ENCODE results near the gene CTSH.
"Not testable (repeated sequence)": the region's sequence is repeated elsewhere in the genome, so short reads cannot be mapped to it uniquely, and the experiment has no call there.

CTSH gene

DNA sequence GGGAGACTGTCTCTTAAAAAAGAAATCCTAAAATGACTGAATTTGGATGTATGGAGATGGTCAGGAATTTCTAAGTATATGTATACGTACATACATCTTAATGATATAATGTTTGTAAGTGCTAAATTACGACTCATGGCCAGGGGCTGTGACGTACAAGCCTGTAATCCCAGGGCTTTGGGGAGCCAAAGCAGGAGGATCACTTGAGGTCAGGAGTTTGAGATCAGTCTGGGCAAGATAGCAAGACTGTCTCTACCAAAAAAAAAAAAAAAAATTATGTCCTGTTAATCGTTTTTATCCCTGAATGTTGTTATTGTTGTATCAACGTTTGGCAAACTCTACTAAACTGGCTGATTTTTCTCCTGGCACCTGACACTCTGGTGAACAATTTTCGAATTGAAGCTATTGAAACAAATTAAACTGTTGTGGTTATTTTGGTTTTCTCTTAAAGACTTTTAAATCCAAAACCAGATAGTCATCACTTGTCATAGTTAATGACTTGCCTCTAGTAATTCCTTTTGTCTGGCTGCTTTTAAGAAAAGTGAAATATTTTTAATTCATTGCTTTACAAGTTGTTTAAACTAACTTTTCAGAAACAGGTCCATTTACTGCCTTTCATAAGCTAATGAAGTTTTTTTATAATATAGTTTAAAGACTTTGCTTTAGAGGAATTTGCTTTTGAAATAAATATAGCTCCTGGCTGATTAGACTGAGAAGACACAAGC lies 65.2 kb downstream of the CTSH start:
- no peak for DNase-seq

GRCh38 chr15:78878356-78878755 lies 66.5 kb downstream of the CTSH start:
- DNase-seq: no peak

DNA sequence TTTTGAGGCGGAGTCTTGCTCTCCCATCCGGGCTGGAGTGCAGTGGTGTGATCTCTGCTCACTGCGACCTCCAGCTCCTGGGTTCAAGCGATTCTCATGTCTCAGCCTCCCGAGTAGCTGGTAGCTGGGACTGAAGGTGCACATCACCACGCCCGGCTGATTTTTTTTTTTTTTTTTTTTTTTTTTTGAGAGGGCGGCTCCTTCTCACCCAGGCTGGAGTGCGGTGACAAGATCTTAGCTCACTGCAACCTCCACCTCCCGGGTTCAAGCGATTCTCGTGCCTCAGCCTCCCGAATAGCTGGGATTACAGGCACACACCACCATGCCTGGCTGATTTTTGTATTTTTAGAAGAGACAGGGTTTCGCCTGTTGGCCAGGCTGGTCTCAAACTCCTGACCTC lies 67.9 kb downstream of the CTSH start:
- not testable (repeated sequence) for DNase-seq

DNA sequence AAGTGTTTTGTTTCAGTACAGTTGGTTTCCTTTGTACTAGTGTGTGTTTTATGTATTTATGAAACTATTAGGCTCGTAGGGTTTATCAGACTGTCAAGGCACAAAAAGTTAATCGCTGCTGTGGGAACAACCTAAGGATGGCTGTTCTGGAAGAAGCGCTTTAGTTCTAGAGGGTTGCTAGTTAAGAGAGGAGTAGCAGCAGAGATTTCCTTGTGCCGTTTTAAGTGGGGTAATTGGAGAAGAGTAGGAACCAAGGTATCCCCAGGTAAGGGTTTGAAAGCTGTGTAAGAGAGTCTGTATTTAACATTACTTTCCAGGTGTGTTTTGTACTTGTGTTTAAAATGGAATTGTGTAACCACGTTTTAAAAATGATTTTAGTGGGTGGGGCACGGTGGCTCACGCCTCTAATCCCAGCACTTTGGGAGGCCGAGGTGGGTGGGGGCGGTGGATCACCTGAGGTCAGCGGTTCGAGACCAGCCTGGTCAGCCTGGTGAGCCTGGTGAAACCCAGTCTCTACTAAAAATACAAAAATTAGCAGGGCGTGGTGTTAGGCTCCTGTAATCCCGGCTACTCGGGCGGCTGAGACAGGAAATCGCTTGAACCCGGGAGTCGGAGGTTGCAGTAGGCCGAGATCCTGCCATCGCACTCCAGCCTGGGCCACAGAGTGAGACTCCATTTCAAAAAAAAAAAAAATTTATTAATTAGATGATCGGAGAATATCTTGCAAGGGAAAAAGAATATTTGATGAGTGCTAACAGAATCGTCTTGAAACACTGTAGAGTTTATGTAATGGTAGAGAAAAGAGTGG lies 69.5 kb downstream of the CTSH start:
- no peak for DNase-seq

- DNase-seq: peak; percentile 28
Measured at GRCh38 chr15:78873793-78874765, 70.8 kb downstream of the CTSH start.

DNA sequence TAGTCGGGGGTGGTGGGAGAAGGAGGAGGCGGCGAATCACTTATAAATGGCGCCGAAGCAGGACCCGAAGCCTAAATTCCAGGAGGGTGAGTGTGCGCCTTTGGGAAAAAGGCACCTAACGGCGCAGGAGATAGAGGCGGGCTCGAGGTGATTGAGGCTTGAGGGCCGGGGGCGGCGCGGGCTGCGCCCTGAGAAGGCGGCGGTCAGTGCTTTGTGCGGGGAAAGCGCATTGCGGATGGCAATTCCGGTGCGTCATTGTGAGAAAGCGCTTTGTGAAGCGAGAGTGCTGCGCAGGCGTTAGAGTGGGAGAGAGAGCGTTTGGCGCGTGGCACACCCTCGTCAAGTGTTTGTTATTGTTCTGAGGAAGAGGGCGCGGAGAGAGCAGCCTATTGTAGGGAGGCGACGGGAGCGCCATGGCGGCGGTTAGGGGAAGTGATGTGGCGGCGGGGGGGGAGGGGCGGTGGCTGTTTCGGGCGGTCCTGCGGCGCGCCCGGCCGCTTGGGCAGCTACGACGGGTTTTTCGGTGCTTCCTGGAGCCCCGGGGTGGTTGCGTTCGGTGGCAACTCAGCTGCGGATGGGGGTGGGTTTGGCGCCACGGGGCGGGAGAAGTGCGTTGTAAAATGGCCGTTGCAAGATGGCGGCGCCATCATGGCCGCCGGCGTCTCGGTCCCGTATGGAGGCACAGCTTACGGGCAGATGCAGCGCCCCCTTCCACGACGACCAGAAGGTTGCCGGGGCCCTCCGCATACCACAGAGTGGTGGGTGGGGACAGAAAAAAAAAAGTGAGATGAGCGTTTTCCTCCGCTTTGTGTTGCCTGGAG lies 71.7 kb downstream of the CTSH start:
- DNase-seq: peak; percentile 84

DNA sequence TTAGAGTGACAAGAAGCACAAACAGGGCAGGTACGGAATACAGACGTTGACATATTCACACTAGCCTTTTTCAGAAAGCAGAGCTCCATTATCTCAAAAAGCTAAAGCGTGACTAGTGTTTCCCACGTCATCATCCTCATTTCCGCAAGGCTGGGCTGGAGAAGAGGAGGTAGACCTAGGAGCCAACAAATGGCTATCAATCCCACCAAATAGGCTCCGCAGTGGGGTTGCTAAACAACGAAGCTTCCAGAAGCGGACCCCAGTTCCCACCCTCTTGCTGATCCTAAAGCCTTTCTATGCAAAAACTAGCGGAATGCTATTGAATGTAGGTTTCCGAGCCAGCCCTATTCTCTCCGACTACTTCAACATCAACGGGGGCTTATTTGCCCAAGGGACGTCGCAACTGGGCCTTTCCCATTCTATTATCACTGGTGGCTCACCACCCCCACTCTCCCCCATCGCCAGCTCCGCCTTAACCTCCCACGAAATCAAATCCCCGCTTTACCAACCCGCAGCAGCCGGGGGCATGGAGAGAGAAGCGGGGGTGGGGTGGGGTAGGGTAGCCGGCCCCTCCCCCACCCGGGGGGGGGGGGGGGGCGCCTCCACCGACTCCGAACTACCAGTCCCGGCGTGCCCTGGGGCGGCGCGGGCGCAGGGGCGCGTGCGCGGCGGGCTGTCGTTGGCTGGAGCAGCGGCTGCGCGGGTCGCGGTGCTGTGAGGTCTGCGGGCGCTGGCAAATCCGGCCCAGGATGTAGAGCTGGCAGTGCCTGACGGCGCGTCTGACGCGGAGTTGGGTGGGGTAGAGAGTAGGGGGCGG lies 72.5 kb downstream of the CTSH start, which contains the start of gene MORF4L1:
MORF4L1 (plus strand) TSS at position 736 of the 817 bp plus-strand sequence. CDS start 128 bp downstream, outside the sequence.
- DNase-seq: peak; percentile 94

DNA sequence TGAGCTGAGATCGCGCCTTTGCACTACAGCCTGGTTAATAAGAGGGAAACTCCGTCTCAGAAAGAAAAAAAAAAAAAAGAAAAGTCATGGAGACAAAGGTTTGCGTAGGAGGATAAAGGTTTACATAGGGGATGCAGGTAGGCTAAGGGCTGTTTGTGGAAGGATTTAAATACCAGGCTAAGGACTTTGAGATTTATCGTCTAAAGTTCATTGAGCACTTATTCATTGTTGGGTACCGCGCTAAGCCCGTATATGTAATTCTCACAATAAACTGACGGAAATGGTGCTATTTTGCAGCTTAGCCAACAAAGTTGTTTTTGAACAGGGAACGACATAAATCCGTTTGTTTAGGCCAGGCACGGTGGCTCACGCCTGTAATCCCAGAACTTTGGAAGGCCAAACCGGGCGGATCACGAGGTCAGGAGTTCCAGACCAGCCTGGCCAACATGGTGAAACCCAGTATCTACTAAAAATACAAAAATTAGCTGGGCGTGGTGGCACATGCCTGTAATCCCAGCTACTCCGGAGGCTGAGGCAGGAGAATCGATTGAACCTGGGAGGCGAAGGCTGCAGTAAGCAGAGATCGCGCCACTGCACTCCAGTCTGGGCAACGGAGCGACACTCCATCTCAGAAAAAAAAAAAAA lies 73.2 kb downstream of the CTSH start:
- not testable (repeated sequence) for DNase-seq

Measured in effector CD4-positive, alpha-beta T cell (primary cell).